Stimulated activated CD8-positive, alpha-beta memory T cell treated with anti-CD3 and anti-CD28 coated beads, Interleukin-12 subunit alpha, Interleukin-12 subunit beta, amount 100 ng/mL, for 24 hours (primary cell): ENCODE results near the gene PGLYRP4.
"Not testable (repeated sequence)": the region's sequence is repeated elsewhere in the genome, so short reads cannot be mapped to it uniquely, and the experiment has no call there.

Experiments
- DNase-seq: peaks from one replicate; pipeline ENCODE4 v3.0.0-alpha.2; 2020; ENCODE audit errors: extremely low read depth

PGLYRP4 gene

DNA sequence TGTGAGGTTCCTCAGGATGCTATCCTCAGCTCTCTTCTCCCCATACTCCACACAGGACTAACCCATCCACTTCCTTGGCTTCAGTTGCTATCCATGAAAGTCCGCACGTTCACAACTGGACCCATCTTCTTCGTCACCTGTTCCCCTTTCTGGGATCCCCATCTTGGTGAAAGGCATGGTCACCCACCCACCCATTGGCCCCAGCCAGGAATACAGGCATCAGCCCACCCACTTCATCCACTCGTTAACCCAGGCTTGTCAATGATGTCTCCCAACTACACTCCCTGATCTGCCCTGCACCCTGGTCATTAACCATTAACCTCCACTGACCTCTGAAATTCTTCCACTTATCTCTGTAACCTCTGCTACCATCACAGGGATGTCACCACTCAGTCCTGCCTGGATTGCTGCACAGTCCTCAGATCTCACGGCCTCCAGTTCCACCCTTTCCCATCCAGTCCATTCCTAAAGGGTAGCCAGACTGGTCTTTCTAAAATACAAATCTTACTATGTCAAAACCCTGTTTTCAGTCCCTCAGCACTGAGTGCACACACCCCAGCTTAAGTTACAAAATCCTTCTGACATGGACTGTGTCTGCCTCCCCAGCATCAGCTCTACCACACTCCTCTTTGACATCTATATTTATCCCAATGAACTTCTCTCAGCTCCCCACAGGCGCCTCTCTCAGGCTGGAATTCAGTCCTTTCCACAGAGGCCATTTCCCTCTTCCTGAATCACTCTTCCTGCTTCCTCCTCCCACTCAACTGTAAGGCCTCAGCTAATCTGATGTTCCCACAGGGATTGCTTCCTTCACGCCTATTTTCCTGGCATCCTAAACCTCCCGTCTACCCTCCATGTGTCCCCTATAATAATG lies 10.4 kb downstream of the PGLYRP4 start:
- no peak for DNase-seq

- DNase-seq = no peak
These were observed 12.0 kb downstream of the PGLYRP4 start for GRCh38 chr1:153336650-153337049.

DNA sequence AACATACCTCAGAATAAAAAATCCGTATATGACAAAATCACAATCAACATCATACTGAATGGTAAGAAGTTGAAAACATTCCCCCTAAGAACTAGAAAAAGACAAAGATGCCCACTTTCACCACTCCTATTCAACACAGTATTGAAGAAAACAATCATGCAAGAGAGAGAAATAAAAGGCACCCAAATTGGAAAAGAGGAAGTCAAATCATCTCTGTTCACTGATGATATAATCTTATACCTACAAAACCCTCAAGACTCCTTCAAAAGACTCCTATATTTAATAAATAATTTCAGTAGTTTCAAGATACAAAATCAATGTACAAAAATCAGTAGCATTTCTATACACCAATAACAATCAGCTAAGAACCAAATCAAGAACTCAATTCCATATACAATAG lies 14.7 kb downstream of the PGLYRP4 start:
- DNase-seq = no peak

DNA sequence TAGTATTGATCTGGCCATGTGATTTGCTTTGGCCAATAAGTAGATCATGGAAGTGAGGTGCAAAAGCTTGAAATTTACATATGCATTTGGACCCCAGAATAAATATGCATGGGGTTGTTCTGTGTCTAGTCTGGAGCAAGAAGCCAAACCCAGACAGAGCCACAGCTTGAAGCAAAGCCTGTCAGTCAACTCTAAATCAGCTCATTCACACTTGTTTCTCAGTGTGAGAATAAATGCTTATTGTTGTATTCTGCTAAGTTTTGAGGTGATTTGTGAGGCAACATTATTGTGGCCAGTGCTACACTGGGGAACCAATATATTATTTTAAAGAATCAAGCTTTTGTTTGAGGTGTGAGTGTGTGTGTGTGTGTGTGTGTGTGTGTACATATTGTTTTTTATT lies 23.7 kb downstream of the PGLYRP4 start:
- DNase-seq = no peak

GRCh38 chr1:153322568-153322967 lies 26.1 kb downstream of the PGLYRP4 start:
- DNase-seq = no peak

DNA sequence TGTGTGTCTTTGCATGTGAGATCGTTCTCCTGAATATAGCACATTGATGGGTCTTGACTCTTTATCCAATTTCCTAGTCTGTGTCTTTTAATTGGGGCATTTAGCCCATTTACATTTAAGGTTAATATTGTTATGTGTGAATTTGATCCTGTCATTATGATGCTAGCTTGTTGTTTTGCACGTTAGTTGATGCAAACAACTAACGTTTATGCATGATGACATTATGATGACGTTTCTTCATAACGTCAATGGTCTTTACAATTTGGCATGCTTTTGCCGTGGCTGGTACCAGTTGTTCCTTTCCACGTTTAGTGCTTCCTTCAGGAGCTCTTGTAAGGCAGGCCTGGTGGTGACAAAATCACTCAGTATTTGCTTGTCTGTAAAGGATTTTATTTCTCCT lies 30.5 kb downstream of the PGLYRP4 start:
- not testable (repeated sequence) for DNase-seq

DNA sequence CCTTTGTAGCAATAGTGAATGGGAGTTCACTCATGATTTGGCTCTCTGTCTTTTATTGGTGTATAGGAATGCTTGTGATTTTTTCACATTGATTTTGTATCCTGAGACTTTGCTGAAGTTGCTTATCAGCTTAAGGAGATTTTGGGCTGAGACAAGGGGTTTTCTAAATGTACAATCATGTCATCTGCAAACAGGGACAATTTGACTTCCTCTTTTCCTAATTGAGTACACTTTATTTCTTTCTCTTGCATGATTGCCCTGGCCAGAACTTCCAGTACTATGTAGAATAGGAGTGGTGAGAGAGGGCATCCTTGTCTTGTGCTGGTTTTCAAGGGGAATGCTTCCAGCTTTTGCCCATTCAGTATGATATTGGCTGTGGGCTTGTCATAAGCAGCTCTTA lies 32.6 kb downstream of the PGLYRP4 start:
- not testable (repeated sequence) for DNase-seq

- not testable (repeated sequence) for DNase-seq
These were observed 34.3 kb downstream of the PGLYRP4 start for GRCh38 chr1:153314388-153314787.

GRCh38 chr1:153313288-153313687 lies 35.4 kb downstream of the PGLYRP4 start:
- no peak for DNase-seq

GRCh38 chr1:153312570-153313186 lies 36.0 kb downstream of the PGLYRP4 start, which contains the start of gene PGLYRP3:
Gene PGLYRP3, minus strand, starts transcription at chr1:153312952. Its CDS starts 2,287 bp downstream, at chr1:153310665.
- no peak for DNase-seq

- DNase-seq = no peak
These were observed 38.1 kb downstream of the PGLYRP4 start for GRCh38 chr1:153310526-153310925.

DNA sequence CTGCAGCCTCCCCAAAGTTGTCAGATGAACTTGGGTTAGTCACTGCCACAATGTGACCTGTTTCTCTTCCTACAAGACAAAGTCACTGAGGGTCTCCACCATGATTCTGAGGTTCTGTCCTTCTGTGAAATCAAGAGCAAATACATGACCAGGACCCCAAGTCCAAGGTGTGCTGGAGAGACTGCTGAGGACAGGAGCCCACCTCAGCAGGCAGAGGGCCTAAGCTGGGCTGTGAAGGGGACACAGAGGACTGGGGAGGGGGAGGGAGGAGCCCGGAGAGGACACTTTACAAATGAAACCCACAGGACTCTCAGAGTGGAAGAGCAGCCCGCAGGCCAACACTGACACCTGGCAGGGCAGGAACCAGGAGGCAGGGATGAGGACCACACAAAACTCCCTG lies 39.2 kb downstream of the PGLYRP4 start:
- no peak for DNase-seq

DNA sequence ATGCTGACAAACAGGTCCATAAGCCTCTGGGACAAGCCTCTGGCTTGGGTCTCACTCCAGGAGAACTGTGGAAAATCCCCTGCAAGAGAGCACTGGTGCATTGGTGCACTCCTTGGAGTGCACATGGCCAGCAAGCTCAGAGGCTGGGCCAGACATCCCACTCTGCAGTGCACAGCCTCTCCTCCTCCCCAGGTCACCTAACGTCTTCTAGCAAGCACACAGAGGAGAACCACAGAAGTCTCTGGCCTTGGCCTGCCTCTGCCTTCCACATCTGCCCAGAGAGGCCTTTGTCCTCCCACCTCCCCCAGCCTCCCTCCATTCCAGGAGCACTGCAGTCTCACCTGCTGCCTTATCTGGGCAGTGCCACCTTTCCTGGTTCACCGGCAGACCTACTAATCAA lies 40.1 kb downstream of the PGLYRP4 start:
- no peak for DNase-seq

- no peak for DNase-seq
These were observed 41.4 kb downstream of the PGLYRP4 start for GRCh38 chr1:153307221-153307600.

DNA sequence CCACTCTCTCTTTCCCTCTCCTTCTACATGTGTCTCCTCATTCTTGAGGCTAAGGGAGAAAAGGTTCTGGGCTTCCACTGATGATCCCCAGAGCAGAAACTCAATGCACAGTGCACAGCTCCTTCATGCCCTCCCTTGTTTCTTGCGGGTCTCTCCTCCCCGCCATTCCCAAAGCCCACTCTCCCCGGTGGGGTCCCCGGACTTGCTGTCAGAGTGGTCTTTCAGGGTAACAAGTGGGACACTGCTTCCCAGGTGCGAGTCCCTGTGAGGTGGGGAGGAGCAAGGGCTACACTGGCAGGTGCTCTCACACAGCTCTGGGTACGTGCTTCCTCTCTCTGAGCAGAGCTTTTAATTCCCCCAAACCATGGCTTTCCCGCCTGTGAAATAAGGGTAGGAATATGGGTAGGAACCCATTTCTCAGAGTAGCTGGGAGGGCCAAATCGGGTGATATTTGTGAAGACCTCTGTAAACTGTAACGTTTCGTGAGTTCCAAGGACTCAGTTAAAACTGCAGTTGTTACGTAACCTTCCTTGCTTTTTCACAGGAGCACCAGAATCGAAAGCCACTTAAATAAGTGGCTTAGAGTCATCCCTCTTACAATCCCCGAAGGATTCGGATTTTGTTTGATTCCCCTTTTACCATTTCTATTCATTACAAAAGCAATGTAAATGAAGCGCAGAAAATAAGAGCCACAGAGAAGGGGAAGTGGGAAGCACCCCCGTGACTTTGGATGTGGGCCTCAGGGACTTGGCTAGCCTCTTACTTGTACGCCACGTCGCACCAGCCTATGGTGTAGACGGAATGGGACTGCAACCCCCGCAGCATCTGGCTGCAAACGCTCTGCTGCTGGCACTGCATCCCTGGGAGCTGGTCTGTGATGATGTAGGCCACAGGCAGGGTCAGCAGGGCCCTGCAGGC lies 42.1 kb downstream of the PGLYRP4 start:
- DNase-seq = no peak

DNA sequence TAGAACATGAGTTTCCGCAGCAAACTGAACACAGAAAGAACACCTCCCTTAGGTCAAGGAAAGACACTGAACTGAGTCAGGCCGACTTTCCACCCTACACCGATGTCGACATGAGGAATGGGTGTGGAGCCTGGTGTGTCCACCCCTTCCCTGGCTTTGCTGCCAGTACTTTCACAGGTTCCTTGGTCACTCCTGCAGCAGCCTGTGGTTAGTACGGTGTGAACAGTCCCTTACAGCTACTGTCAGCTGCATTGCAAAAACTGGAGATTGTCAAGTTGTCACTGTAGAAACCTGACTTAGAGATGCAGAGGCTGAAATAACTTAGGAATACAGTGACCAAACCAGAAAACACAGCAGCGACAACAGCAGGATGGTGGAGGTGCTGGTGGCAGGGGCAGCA lies 43.0 kb downstream of the PGLYRP4 start:
- DNase-seq = no peak

DNA sequence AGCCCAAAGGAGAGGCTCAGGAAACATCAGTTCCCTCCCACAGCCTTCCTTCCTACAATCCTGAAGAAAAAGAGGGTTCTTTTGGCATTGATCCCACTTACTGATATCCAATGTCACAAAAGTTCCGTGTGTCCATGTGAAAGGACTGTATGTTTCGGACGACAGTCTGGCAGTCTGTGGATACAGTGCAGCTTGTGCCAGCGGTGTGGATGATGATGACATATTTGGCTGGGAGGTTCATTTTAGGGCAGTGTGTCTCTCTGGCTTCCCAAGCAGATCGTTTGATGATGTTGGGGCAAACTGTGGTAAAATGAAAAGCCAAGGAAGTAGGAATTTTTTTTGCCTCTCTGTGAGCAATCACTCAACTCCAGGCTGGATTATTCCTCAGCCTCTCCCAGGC lies 46.3 kb downstream of the PGLYRP4 start:
- DNase-seq = no peak

DNA sequence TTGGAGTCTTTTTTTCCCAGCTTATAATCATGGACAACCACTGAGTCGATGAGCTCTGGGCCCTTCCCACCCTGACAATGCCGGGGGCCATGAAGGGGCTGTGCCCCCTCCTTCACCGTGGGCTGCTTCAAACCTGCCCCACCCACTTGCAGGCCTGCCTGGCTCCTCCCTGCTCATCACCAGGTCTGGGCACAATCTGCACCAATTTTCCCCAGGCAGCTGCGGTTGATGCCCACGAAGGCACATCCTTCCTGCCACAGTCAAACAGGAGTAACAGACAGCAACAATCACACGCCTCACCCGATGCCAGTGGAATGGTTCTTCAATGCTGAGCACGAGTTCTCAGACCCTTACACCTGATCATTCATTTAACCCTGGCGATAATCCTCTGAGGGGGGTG lies 54.8 kb downstream of the PGLYRP4 start:
- DNase-seq = no peak

GRCh38 chr1:153293480-153293775 lies 55.2 kb downstream of the PGLYRP4 start:
- DNase-seq = no peak

GRCh38 chr1:153292740-153293479 lies 55.7 kb downstream of the PGLYRP4 start:
- no peak for DNase-seq

GRCh38 chr1:153292185-153292584 lies 56.5 kb downstream of the PGLYRP4 start:
- DNase-seq = no peak

- no peak for DNase-seq
These were observed 57.1 kb downstream of the PGLYRP4 start for GRCh38 chr1:153291514-153291913.
